PFSK-1 (cell line): Measurements from ENCODE around the gene SRPK3.

Experiments
- FOXP2 ChIP-seq: optimal IDR thresholded peaks from 2 replicates; pipeline ENCODE3; 2011; ENCODE audit warnings: borderline replicate concordance, control low read depth, inconsistent platforms; ENCODE audit not compliant: insufficient read depth; ENCODE audit errors: extremely low read length, extremely low read depth
- POLR2AphosphoS5 ChIP-seq: IDR thresholded peaks from 2 replicates; pipeline ENCODE4 v1.6.1; 2012; ENCODE audit warnings: low read depth, mild to moderate bottlenecking, control low read depth, low read length, moderate library complexity
- REST ChIP-seq, 2 experiments: IDR thresholded peaks; 2 replicates each; pipeline versions ENCODE4 v1.6.1 to v1.8.0; 2011 to 2012; ENCODE audit warnings: low read depth in 2 of 2, low read length in 2 of 2, control low read depth in 1 of 2, inconsistent platforms in 1 of 2, mild to moderate bottlenecking in 1 of 2, moderate library complexity in 1 of 2; ENCODE audit not compliant: insufficient read depth in 1 of 2
- SIN3A ChIP-seq: IDR thresholded peaks from 2 replicates; pipeline ENCODE4 v1.6.1; 2012; ENCODE audit warnings: mild to moderate bottlenecking, low read length, moderate library complexity, borderline replicate concordance; ENCODE audit not compliant: insufficient read depth
- TAF1 ChIP-seq: IDR thresholded peaks from 2 replicates; pipeline ENCODE4 v1.6.1; 2012; ENCODE audit warnings: low read length, control low read depth, borderline replicate concordance; ENCODE audit not compliant: insufficient read depth

SRPK3 gene

GRCh38 chrX:153824348-153824747 lies 43.5 kb downstream of the SRPK3 start:
- no peak for TF ChIP-seq POLR2AphosphoS5

- TF ChIP-seq FOXP2 = no peak
- TF ChIP-seq SIN3A = no peak
- no peak for TF ChIP-seq REST (IDR thresholded peaks at IDR 0.05; ENCODE audit: insufficient read depth in 1 of 2, low read depth in 2 of 2, low read length in 2 of 2)
- no peak for TF ChIP-seq POLR2AphosphoS5
- TF ChIP-seq TAF1 = no peak
Observed at GRCh38 chrX:153825042-153825441, 44.2 kb downstream of the SRPK3 start.

GRCh38 chrX:153827016-153827415 lies 46.2 kb downstream of the SRPK3 start:
- TF ChIP-seq SIN3A (no peak), TAF1 (no peak), POLR2AphosphoS5 (no peak), FOXP2 (no peak), REST (IDR thresholded peaks at IDR 0.05; ENCODE audit: insufficient read depth in 1 of 2, low read depth in 2 of 2, low read length in 2 of 2) (no peak)

- no peak for TF ChIP-seq TAF1
- TF ChIP-seq REST (IDR thresholded peaks at IDR 0.05; ENCODE audit: insufficient read depth in 1 of 2, low read depth in 2 of 2, low read length in 2 of 2) = no peak
- no peak for TF ChIP-seq SIN3A
- TF ChIP-seq FOXP2 = no peak
- no peak for TF ChIP-seq POLR2AphosphoS5
Observed at GRCh38 chrX:153827903-153828302, 47.1 kb downstream of the SRPK3 start.

GRCh38 chrX:153828308-153828707 lies 47.5 kb downstream of the SRPK3 start:
- TF ChIP-seq FOXP2 = no peak

- TF ChIP-seq SIN3A (no peak), TAF1 (no peak), FOXP2 (no peak), POLR2AphosphoS5 (no peak), REST (IDR thresholded peaks at IDR 0.05; ENCODE audit: insufficient read depth in 1 of 2, low read depth in 2 of 2, low read length in 2 of 2) (no peak)
Observed at GRCh38 chrX:153828723-153829548, 48.1 kb downstream of the SRPK3 start.
